GM19099 (cell line): Measurements from ENCODE around the gene PIH1D2.
A peak's percentile ranks its signal among the peaks of the same experiment; 100 is the strongest.

Experiments used
- POLR2A ChIP-seq: IDR thresholded peaks from 3 replicates; pipeline ENCODE4 v1.6.1; 2011; ENCODE audit warnings: low read depth; ENCODE audit not compliant: insufficient read length; ENCODE audit errors: extremely low read depth

PIH1D2 gene

DNA sequence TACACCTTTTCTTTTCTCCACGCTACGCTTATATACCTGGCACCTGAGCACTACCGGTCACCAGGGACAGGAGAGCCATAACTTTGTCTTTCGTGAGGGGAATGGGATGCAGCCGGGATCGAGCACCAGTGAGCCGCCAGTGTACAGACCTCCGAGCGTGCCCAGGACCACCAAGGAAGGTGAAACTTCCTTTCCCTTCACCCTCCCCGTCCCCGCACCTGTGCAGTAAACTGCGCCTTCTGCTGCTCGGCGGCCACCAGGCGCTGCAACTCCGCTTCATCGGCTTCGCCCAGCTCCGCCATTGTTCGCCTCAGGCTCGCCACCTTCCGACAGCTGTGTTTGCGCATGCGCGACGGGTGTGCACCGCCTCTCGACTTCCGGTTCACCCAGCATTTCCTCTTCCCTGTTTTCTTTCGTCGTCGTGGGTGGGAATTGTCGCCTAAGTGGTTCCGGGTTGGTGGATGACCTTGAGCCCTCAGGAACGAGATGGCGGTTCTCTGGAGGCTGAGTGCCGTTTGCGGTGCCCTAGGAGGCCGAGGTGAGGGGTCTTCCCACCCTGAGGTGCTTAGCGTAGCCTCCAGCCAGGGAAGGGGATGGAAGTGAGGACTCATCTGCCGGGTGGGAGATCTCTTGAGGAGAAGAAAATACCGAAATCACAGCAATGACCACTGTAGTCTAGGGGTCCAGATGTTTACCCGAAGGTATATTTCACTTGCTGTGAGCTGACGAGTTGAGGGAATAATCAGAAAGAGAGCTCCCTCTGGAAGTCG is 12.8 kb upstream of the PIH1D2 start, which contains the start of the genes SDHD and TIMM8B:
SDHD (plus strand) TSS at position 452 of the 770 bp plus-strand sequence; CDS start at position 487, 35 bp downstream.
TIMM8B (minus strand) TSS at position 335 of the 770 bp plus-strand sequence; CDS start at position 302, 33 bp downstream.
- peak; percentile 91 for TF ChIP-seq POLR2A

- TF ChIP-seq POLR2A = no peak
Observed at GRCh38 chr11:112085822-112086421, 12.1 kb upstream of the PIH1D2 start.

DNA sequence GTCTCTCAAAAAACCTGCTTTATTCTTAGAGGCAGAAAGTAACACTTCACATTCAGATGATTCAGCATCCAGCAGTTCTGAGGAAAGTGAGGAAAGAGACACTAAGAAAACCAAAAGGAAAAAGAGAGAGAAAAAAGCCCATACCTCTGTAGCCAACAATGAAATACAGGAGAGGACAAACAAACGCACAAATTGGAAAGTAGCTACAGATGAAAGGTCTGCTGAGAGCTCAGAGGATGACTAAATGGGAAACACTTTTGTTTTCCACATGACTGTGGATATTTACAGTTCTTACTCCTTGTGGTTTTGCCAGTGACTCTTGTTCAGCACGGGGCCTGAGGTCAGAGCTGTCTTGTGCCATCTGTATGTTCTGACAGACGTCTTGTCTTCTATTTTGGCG is 8.9 kb upstream of the PIH1D2 start:
- no peak for TF ChIP-seq POLR2A

DNA sequence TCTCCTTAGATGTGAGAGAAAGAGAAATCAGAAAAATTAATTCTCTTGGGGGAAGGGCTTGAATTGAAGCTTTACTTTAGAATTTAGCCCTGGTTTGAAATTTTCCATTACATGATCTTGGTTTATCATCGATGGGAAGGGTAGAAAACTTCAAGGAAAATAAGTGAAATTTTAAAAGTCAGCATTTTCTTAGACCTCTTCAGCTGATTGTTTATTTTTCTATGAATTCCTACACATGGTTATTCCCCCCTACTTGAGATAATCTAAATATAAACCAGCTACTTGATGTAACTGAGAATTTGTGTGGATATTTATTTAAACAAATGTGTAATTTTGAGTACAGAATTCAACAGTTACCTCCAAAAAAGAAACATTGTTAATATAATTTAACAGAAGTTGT is 10.9 kb downstream of the PIH1D2 start:
- TF ChIP-seq POLR2A = no peak

DNA sequence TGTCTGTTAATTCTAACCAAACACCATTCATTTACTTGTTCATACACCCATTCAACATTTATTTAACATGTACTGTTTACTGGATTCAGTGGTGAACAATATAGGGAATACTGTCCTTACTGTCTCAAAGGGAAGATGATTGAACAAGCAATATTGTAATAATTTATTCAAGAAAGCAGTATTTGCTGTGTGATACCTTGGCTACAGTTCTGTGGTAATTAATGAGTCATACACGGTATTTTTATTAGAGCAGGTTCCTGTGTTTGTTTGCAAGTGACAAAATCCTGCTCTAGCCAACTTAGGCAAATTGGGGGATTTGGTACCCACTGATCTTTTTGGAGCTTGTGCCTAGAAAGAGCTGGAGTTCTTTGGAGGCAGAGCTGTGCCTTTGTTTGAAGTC is 15.7 kb downstream of the PIH1D2 start:
- no peak for TF ChIP-seq POLR2A

GRCh38 chr11:112057170-112057569 is 16.6 kb downstream of the PIH1D2 start:
- TF ChIP-seq POLR2A = no peak

DNA sequence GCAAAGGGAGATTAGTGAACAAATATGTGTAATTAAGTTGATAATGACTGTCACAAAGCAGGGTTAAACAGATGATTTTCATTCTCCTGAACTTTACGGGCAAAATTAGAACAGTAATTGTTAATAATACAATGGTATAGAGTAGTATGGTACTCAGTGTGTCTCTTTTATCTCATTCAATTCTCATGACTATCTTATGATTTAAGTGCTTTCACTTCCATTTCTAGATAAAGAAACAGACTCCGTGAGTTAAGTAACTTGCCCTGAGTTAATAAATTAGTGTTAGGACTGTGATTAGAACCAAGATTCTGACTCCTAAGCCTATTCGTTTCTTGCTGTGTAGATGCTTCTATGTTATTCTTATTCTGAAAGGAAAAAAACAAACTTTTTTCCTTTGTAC is 22.0 kb downstream of the PIH1D2 start:
- no peak for TF ChIP-seq POLR2A

GRCh38 chr11:112050721-112051120 is 23.1 kb downstream of the PIH1D2 start:
- no peak for TF ChIP-seq POLR2A

GRCh38 chr11:112049777-112050176 is 24.0 kb downstream of the PIH1D2 start:
- TF ChIP-seq POLR2A = no peak

DNA sequence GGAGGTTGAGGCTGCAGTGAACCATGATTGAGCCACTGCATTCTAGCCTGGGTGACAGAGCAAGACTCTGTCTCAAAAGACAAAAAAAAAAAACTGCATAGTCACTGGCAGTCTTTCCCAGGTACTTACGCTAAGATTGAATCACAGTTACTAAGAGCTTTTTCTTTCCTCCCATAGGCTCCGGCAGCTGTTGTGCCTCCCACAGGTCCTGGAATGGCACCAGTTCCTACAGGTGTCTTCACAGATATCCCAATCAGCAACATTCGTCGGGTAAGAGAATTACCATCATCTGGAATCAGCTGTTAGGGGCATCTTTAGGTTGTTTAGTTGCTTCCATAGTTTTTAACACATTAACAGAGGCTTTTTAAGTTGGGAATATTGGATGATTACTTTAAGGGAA is 28.9 kb downstream of the PIH1D2 start:
- no peak for TF ChIP-seq POLR2A

GRCh38 chr11:112042961-112043304 is 30.9 kb downstream of the PIH1D2 start:
- TF ChIP-seq POLR2A = no peak

- TF ChIP-seq POLR2A = no peak
Observed at GRCh38 chr11:112042161-112042960, 31.5 kb downstream of the PIH1D2 start.

GRCh38 chr11:112037527-112037926 is 36.3 kb downstream of the PIH1D2 start:
- TF ChIP-seq POLR2A = no peak

DNA sequence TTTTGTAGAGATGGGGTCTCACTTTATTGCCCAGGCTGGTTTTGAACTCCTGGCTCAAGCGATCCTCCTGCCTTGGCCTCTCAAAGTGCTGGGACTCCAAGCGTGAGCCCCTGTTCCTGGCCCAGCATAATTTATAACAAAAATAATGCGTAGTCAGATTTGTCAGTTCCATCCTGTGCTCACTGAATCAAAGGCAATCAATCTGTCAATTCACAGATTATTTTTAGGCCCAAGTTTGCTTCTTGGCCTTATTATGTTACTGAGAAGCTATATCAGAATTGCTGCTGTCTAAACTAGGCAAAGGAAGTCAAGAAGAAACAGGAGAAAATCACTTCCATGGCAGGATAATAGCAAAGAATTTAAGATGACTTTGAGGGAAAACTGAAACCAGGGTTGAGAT is 39.9 kb downstream of the PIH1D2 start:
- no peak for TF ChIP-seq POLR2A

DNA sequence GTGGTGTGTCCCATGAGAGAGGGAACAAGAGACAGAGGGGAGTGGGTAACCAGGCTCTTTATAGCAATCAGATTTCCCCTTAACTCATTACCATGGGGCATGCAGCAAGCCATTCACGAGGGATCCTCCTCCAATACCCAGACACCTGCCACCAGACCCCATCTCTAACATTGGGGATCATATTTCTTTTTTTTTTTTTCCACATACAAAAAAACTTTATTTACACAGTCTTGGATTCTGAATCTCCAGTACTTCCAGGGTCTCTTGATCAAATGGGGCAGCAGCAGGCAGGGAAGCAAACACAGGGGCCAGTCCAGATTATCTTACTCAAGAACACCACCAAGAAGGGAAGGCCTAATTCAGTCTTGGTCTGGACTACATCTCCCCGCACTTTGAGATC is 44.4 kb downstream of the PIH1D2 start:
- TF ChIP-seq POLR2A = no peak

DNA sequence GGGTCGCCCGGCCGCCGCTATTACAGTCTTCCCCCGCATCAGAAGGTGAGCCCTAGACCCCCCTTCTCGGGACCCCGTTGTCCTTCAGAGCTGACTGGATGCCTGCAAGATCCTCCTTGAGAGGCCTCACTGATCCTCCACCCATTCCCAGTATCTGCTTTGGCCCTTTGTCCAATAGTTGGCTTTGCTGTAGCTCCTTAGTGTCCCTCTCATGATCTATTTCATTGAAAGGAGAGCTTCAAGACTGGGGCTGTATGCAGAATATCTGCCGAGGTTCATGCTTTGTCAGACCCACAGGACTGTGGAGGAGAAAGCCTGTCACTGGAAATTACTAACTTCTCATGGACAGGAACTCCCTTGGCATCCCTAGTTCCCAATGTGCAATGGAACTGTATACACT is 48.1 kb downstream of the PIH1D2 start:
- no peak for TF ChIP-seq POLR2A
